Endothelial cell of umbilical vein (primary cell): ENCODE measurements around the gene BOLL. TPM values are rescaled to one million over a fixed set of nuclear protein-coding genes. Genes with fewer than 3 reads are reported as not detected.

ENCODE experiments used
- BruUV-seq: library from RNA; stranded (reverse); fragments of 400-500 nt; replicated peaks from 2 replicates; lab custom pipeline; 2021; lab: Mats Ljungman, UMichigan
- CTCF ChIA-PET: fragments of 300-600, 350-600 bp; sonication (Branson Sonifier 250); formaldehyde crosslinking; loops from one replicate; lab custom pipeline; 2021; ENCODE audit warnings: antibody characterized with exemption, inconsistent platforms; lab: Charles Lee
- POLR2A ChIA-PET: fragments of 300-600, 350-600 bp; sonication (Branson Sonifier 250); formaldehyde crosslinking; loops from one replicate; lab custom pipeline; 2021; ENCODE audit warnings: antibody characterized with exemption, inconsistent platforms; lab: Charles Lee
- DNase-seq: peaks from one replicate; pipeline ENCODE4 v3.0.0-alpha.2; 2011; ENCODE audit warnings: low read depth, low spot score
- FAIRE-seq: peaks from 2 replicates; lab custom pipeline; 2011; peaks lifted over from hg19 to GRCh38; lab: Jason Lieb, UNC
- H2AFZ ChIP-seq: 2 replicates; pipeline ENCODE4 v1.6.0; 2012; ENCODE audit warnings: low read depth, low read length, control low read depth, inconsistent platforms
- H3K27ac ChIP-seq: 2 replicates; pipeline ENCODE4 v1.5.1; 2011; ENCODE audit warnings: low read depth, mild to moderate bottlenecking, control low read depth, low read length, moderate library complexity; ENCODE audit not compliant: insufficient read depth
- H3K27me3 ChIP-seq, 2 experiments: 2 replicates each; pipeline versions ENCODE4 v1.6.0 to v1.6.1; 2011; ENCODE audit warnings: low read length in 2 of 2, mixed read lengths in 1 of 2; ENCODE audit not compliant: control insufficient read depth in 2 of 2, insufficient read depth in 2 of 2
- H3K36me3 ChIP-seq, 2 experiments: 2 replicates in 1 of 2; 3 replicates in 1 of 2; pipeline ENCODE4 v1.5.1; 2011; ENCODE audit warnings: low read length in 2 of 2, mild to moderate bottlenecking in 1 of 2, moderate library complexity in 1 of 2; ENCODE audit not compliant: control insufficient read depth in 2 of 2, insufficient read depth in 2 of 2; ENCODE audit errors: extremely low read depth in 1 of 2
- H3K4me1 ChIP-seq: 3 replicates; pipeline ENCODE4 v1.5.1; 2011; ENCODE audit warnings: mild to moderate bottlenecking, low read length; ENCODE audit not compliant: control insufficient read depth, insufficient read depth; ENCODE audit errors: extremely low read depth
- H3K4me2 ChIP-seq: 2 replicates; pipeline ENCODE4 v1.6.1; 2011; ENCODE audit warnings: low read length, control low read depth, mixed read lengths; ENCODE audit not compliant: insufficient read depth
- H3K4me3 ChIP-seq, 3 experiments: fragments of 200-600 bp in 1 of 3; sonication (generic), shearing (Covaris generic) in 1 of 3; replicated peaks in 1 of 3; 2 replicates each; pipeline ENCODE4 v1.5.1; 2011 to 2016; ENCODE audit warnings: control low read depth in 3 of 3, low read length in 3 of 3, mild to moderate bottlenecking in 2 of 3, inconsistent platforms in 1 of 3, low read depth in 1 of 3, moderate library complexity in 1 of 3; ENCODE audit not compliant: insufficient read depth in 1 of 3
- H3K79me2 ChIP-seq: 2 replicates; pipeline ENCODE4 v1.6.0; 2012; ENCODE audit warnings: low read length, inconsistent platforms; ENCODE audit not compliant: control insufficient read depth, insufficient read depth
- H3K9ac ChIP-seq: replicated peaks from 2 replicates; pipeline ENCODE3; 2011; ENCODE audit warnings: low read length, control low read depth; ENCODE audit not compliant: insufficient read depth; ENCODE audit errors: extremely low read depth
- H3K9me1 ChIP-seq: replicated peaks from 3 replicates; pipeline ENCODE4 v1.6.0; 2011; ENCODE audit warnings: mild to moderate bottlenecking, low read length; ENCODE audit not compliant: control insufficient read depth, insufficient read depth; ENCODE audit errors: extremely low read depth
- H3K9me3 ChIP-seq: replicated peaks from 2 replicates; pipeline ENCODE4 v1.5.1; 2012; ENCODE audit warnings: low read length, inconsistent platforms; ENCODE audit not compliant: control insufficient read depth, insufficient read depth
- H4K20me1 ChIP-seq: replicated peaks from 2 replicates; pipeline ENCODE3; 2011; ENCODE audit warnings: mild to moderate bottlenecking, low read length; ENCODE audit not compliant: control insufficient read depth, insufficient read depth; ENCODE audit errors: extremely low read depth
- CTCF ChIP-seq, 2 donors: IDR thresholded peaks; 1 replicate in 1 of 2; 2 replicates in 1 of 2; pipeline ENCODE4 v1.5.1; 2011; ENCODE audit warnings: low read length in 2 of 2, mild to moderate bottlenecking in 2 of 2, moderate library complexity in 2 of 2, control low read depth in 1 of 2, inconsistent platforms in 1 of 2, low read depth in 1 of 2; ENCODE audit not compliant: insufficient read depth in 1 of 2; ENCODE audit errors: extremely low read depth in 1 of 2
- EZH2 ChIP-seq: IDR thresholded peaks from 2 replicates; pipeline ENCODE4 v1.6.1; 2012; ENCODE audit warnings: borderline replicate concordance, low read depth, mild to moderate bottlenecking, moderate library complexity, low read length, inconsistent platforms; ENCODE audit not compliant: severe bottlenecking
- FOS ChIP-seq: IDR thresholded peaks from 2 replicates; pipeline ENCODE4 v1.6.1; 2011; ENCODE audit warnings: mild to moderate bottlenecking, low read length, moderate library complexity, borderline replicate concordance; ENCODE audit not compliant: insufficient read depth
- GATA2 ChIP-seq: IDR thresholded peaks from 2 replicates; pipeline ENCODE4 v1.7.0; 2011; ENCODE audit warnings: low read depth, mild to moderate bottlenecking, moderate library complexity, mixed read lengths, low read length; ENCODE audit not compliant: insufficient read length, insufficient read depth
- MYC ChIP-seq: IDR thresholded peaks from one replicate; pipeline ENCODE4 v1.6.1; 2011; ENCODE audit warnings: mild to moderate bottlenecking, low read depth, low read length
- POLR2A ChIP-seq: IDR thresholded peaks from 2 replicates; pipeline ENCODE4 v1.6.1; 2012; ENCODE audit warnings: low read depth, mild to moderate bottlenecking, control low read depth, low read length
- POLR2AphosphoS5 ChIP-seq: IDR thresholded peaks from 2 replicates; pipeline ENCODE4 v1.6.1; 2012; ENCODE audit warnings: low read depth, mild to moderate bottlenecking, control low read depth, low read length, moderate library complexity; ENCODE audit not compliant: insufficient read depth
- dilution Hi-C: fragments of 300-500 bp; cut with MboI; formaldehyde crosslinking; loops from one replicate; pipeline ENCODE4 v1.15.0; 2019; ENCODE audit warnings: low sequenced_read_pairs; ENCODE audit not compliant: extremely low pct_ligation_motif_present
- intact Hi-C: fragments of 100-400 bp; cut with micrococcal nuclease; formaldehyde crosslinking; loops from one replicate; pipeline ENCODE4 v1.10.0; 2022
- polyA plus RNA-seq, 4 experiments: library from polyadenylated mRNA; depleted of rRNA in 3 of 4; stranded (reverse) in 3 of 4; unstranded in 1 of 4; fragments of >200 nt; gene quantifications; 2 replicates each; pipeline versions ENCODE4 v1.2.1 to v1.2.3, GENCODE V29; 2011 to 2012; ENCODE audit warnings: missing spikeins in 1 of 4
- total RNA-seq: library from RNA; stranded (reverse); gene quantifications from 2 replicates; pipeline ENCODE4 v1.2.3, GENCODE V29; 2021

BOLL gene
- total and polyA plus RNA-seq, 2 donors (not counting 3 experiments of a cell fraction or from before 2014, with no cell fraction given): not detected

GRCh38 chr2:197786010-197786877 lies 1.1 kb upstream of the BOLL start:
- Histone ChIP-seq H3K27me3 (peaks cover 3 to 26% of the 10 kb centered on the region in 2 experiments), H3K36me3 (no peaks in the 10 kb centered on the region), H4K20me1 (no peaks in the 10 kb centered on the region), H3K79me2 (no peaks in the 10 kb centered on the region), H3K4me1 (peaks cover 3% of the 10 kb centered on the region), H3K9me3 (no peaks in the 10 kb centered on the region), H3K9me1 (no peaks in the 10 kb centered on the region), H3K4me3 (peak overlapping the region; percentile 3 to 31 (median 27)), H3K27ac (no peak overlapping the region), H3K9ac (no peak overlapping the region), H3K4me2 (peak overlapping the region; percentile 61), H2AFZ (peak overlapping the region; percentile 13)
- intact Hi-C loops: no loop called here
- peak; percentile 52 for TF ChIP-seq EZH2
- no peak for TF ChIP-seq MYC
- peak; percentile 50 to 79 for TF ChIP-seq CTCF (IDR thresholded peaks at IDR 0.05; ENCODE audit: extremely low read depth in 1 of 2, insufficient read depth in 1 of 2, low read depth in 1 of 2, low read length in 2 of 2)
- CTCF ChIA-PET: interaction anchor here (0.5 to 1.0 kb wide), 2 partner anchors 476 to 510 kb away, joined by 3 to 4 read pairs; no protein-coding TSS in a partner anchor
- no TSS peak for BruUV-seq
- DNase-seq (no peak), FAIRE-seq (no peak)
- dilution Hi-C loops: no loop called here
- POLR2A ChIA-PET: no interaction called here

GRCh38 chr2:197782126-197782525 lies 3.0 kb downstream of the BOLL start:
- Histone ChIP-seq H2AFZ (peak overlapping the region; percentile 68), H3K4me2 (no peak overlapping the region), H3K27ac (no peak overlapping the region), H3K79me2 (no peaks in the 10 kb centered on the region), H3K9me3 (no peaks in the 10 kb centered on the region), H3K27me3 (peaks cover 2 to 8% of the 10 kb centered on the region in 2 experiments), H3K4me3 (no peak overlapping the region), H3K4me1 (peaks cover 3% of the 10 kb centered on the region), H3K36me3 (no peaks in the 10 kb centered on the region), H4K20me1 (no peaks in the 10 kb centered on the region), H3K9me1 (no peaks in the 10 kb centered on the region), H3K9ac (no peak overlapping the region)
- FAIRE-seq (no peak), DNase-seq (no peak)
- dilution Hi-C loops (no loop called here), intact Hi-C loops (no loop called here)
- TF ChIP-seq EZH2: no peak
- TF ChIP-seq POLR2A: no peak
- TF ChIP-seq GATA2: no peak
- TF ChIP-seq FOS: no peak
- TF ChIP-seq CTCF (IDR thresholded peaks at IDR 0.05; ENCODE audit: extremely low read depth in 1 of 2, insufficient read depth in 1 of 2, low read depth in 1 of 2, low read length in 2 of 2): no peak
- no peak for TF ChIP-seq POLR2AphosphoS5
- ChIA-PET POLR2A (no interaction called here), CTCF (interaction anchor here (0.7 to 1.1 kb wide), 2 partner anchors 17 to 75 kb away, joined by 3 read pairs; no protein-coding TSS in a partner anchor)
- BruUV-seq: no TSS peak
